ENCODE results near the gene PTP4A1. TPM values are rescaled to one million over a fixed set of nuclear protein-coding genes. Genes with fewer than 3 reads are reported as not detected.

Gene PTP4A1
- total RNA-seq, 4 donors from 2014 or later = 31.4 to 100 (median 67.9) TPM

DNA sequence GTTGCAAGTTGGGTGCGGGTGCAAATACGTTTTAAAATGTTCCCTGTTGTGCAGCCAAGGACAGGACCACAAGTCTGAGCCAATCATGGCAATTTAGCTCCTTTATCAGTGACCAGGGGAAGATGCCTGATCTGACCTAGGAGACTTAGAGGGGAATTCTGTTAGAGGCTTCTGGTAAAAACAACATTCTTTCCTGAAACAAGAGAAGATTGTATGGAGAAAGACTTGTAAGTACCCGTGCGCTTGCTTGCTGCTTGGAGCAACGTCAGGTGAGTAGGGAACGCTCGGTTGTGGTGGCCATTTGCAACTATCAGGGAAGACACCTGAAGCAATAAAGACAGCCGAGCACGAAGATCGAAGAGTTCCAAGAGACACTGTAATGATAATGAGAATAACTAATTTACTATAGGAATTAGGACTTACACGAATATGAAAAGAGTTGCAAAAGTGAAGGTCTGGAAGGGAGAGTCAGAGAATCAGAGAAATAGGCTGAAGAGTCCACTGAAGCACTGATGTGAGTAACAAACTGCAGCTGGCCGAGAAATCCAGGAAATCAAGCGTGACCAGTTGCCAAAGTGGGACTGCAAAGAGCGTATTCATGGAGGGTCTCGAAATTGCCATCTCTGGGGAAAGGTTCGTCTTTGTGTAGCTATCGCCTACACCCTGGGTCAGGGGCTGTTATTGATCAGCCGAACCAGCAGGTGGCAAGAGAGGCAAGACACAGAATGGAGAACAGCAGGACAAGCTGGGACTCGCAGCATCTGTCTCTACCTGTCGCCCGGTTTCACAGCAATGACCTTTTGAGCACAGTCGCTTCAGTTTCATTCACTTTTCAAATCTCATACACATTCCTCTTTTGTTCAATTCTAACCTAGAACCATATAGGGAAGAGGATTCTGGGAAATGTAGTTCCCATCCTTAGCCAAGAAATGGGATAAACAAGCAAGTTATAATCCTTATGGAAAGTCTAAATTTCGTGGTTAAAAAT is 26.1 kb downstream of the PTP4A1 start:
- Histone ChIP-seq H3K27me3 (no peaks in the 10 kb centered on the region), H3K9me3 (no peaks in the 10 kb centered on the region), H3K4me1 (peaks cover 0 to 10% (median 4%) of the 10 kb centered on the region in 4 donors), H3K4me3 (peak overlapping the region; percentile 29 to 62 (median 41)), H3K27ac (peak overlapping the region; percentile 24 to 73 (median 71)), H3K36me3 (no peaks in the 10 kb centered on the region)
- peak; percentile 81 for DNase-seq
- intact Hi-C loops (cut with DNase I; ENCODE audit: low total_unique reads) (loop anchor here (1.0 kb wide), 1 partner anchor 166 kb away; no protein-coding TSS in a partner anchor), in situ Hi-C loops (cut with MboI; ENCODE audit: low pct_ligation_motif_present in 1 of 4, low pct_unique_long_range_greater_than_20kb in 1 of 4, low sequenced_read_pairs in 3 of 4) (loop anchor here in 3 of 4 donors (5.0 to 25.0 kb wide), 5 partner anchors 159 to 244 kb away; no protein-coding TSS in a partner anchor)
- no peak for TF ChIP-seq POLR2A (IDR thresholded peaks at IDR 0.05)
- TF ChIP-seq, protein P1, sequence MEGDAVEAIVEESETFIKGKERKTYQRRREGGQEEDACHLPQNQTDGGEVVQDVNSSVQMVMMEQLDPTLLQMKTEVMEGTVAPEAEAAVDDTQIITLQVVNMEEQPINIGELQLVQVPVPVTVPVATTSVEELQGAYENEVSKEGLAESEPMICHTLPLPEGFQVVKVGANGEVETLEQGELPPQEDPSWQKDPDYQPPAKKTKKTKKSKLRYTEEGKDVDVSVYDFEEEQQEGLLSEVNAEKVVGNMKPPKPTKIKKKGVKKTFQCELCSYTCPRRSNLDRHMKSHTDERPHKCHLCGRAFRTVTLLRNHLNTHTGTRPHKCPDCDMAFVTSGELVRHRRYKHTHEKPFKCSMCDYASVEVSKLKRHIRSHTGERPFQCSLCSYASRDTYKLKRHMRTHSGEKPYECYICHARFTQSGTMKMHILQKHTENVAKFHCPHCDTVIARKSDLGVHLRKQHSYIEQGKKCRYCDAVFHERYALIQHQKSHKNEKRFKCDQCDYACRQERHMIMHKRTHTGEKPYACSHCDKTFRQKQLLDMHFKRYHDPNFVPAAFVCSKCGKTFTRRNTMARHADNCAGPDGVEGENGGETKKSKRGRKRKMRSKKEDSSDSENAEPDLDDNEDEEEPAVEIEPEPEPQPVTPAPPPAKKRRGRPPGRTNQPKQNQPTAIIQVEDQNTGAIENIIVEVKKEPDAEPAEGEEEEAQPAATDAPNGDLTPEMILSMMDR (IDR thresholded peaks at IDR 0.05) = peak; percentile 82 to 93 (median 87)
- no peak for TF ChIP-seq EP300 (IDR thresholded peaks at IDR 0.05; ENCODE audit: low read depth)
- TF ChIP-seq POLR2AphosphoS5 (IDR thresholded peaks at IDR 0.05) = peak in 1 of 3 donors; percentile 18
- WGBS, 2 donors (ENCODE audit: low coverage in 1 of 2) = 6 to 8% methylated on average over 17 to 23 of the region's 23 CpGs

DNA sequence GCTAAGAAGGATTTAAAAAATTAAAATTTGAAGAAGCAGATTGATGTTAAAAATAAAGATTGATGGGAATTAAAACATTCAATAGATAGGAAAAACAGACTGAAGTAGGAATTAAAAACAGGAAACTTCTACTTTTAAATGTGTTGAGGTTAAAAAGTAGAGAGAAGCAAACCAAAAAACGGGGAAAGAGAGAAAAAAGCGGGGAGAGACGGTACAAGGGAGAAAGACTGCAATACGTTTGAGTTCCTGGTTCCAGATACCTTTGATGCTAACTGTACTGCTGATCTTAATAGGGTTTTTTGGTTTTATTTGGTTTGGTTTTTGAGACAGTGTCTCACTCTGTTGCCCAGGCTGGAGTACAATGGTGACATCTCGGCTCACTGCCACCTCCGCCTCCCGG is 27.0 kb downstream of the PTP4A1 start:
- Histone ChIP-seq H3K4me1 (peaks cover 0 to 10% (median 4%) of the 10 kb centered on the region in 4 donors), H3K9me3 (no peaks in the 10 kb centered on the region), H3K4me3 (no peak overlapping the region), H3K27ac (no peak overlapping the region), H3K36me3 (no peaks in the 10 kb centered on the region), H3K27me3 (no peaks in the 10 kb centered on the region)
- intact Hi-C loops (cut with DNase I; ENCODE audit: low total_unique reads) = no loop called here
- in situ Hi-C loops (cut with MboI; ENCODE audit: low pct_ligation_motif_present in 1 of 4, low pct_unique_long_range_greater_than_20kb in 1 of 4, low sequenced_read_pairs in 3 of 4) = loop anchor here in 3 of 4 donors (5.0 to 25.0 kb wide), 5 partner anchors 158 to 244 kb away; no protein-coding TSS in a partner anchor
- TF ChIP-seq, protein P1 (IDR thresholded peaks at IDR 0.05) = no peak
- TF ChIP-seq POLR2AphosphoS5 (IDR thresholded peaks at IDR 0.05) = no peak
- TF ChIP-seq EP300 (IDR thresholded peaks at IDR 0.05; ENCODE audit: low read depth) = no peak
- TF ChIP-seq POLR2A (IDR thresholded peaks at IDR 0.05) = no peak
- DNase-seq = no peak
- WGBS, 2 donors (ENCODE audit: low coverage in 1 of 2) = 81 to 84% methylated on average over 7 of the region's 7 CpGs

DNA sequence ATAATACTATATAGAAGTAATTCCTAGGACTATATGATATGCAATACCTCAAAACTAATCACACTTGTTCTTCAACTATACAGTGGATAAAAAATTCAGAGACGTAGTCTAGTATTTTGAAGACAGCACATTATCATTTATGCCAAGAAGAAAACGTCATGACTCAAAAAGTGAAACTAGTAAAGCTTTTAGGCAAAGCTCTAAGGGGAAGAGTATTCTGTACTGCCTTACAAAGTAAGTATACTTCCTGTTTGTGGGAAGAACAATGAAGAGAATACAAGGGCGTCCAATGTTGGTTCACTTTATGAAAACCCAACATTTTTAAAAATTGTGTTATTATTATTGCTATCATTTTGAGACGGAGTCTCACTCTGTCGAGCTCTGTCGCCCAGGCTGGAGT is 27.9 kb downstream of the PTP4A1 start:
- WGBS, 2 donors (ENCODE audit: low coverage in 1 of 2) = 64 to 81% methylated on average over 6 of the region's 6 CpGs
- in situ Hi-C loops (cut with MboI; ENCODE audit: low pct_ligation_motif_present in 1 of 4, low pct_unique_long_range_greater_than_20kb in 1 of 4, low sequenced_read_pairs in 3 of 4) = loop anchor here in 1 of 4 donors (25.0 kb wide), 1 partner anchor 162 kb away; no protein-coding TSS in a partner anchor
- DNase-seq = no peak
- peaks cover 0 to 10% (median 4%) of the 10 kb centered on the region in 4 donors for H3K4me1 ChIP-seq
- TF ChIP-seq, protein P1 (IDR thresholded peaks at IDR 0.05) = no peak
- no peak for TF ChIP-seq POLR2AphosphoS5 (IDR thresholded peaks at IDR 0.05)
- TF ChIP-seq POLR2A (IDR thresholded peaks at IDR 0.05) = no peak
- no peak for TF ChIP-seq EP300 (IDR thresholded peaks at IDR 0.05; ENCODE audit: low read depth)
- intact Hi-C loops (cut with DNase I; ENCODE audit: low total_unique reads) = no loop called here
- H3K27me3 ChIP-seq = no peaks in the 10 kb centered on the region
- no peaks in the 10 kb centered on the region for H3K9me3 ChIP-seq
- H3K36me3 ChIP-seq = no peaks in the 10 kb centered on the region
- no peak overlapping the region for H3K4me3 ChIP-seq
- H3K27ac ChIP-seq = no peak overlapping the region

DNA sequence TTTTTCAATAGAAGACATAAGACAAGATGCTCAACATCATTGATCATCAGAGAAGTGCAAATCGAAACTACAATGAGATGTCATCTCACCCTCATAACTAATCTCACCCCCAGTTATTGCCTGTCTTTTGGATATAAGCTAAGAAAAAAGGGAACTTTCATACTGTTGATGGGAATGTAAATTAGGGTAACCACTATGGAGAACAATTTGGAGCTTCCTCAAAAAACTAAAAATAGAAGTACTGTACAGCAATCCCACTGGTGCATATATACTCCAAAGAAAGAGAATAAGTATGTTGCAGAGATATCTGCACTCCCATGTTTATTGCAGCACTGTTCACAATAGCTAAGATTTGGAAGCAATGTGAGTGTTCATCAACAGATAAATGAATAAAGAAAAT is 37.0 kb downstream of the PTP4A1 start:
- no peaks in the 10 kb centered on the region for H3K9me3 ChIP-seq
- H3K4me3 ChIP-seq = no peak overlapping the region
- intact Hi-C loops (cut with DNase I; ENCODE audit: low total_unique reads) = no loop called here
- WGBS, 2 donors (ENCODE audit: low coverage in 1 of 2) = 95 to 100% methylated on average over 1 of the region's 1 CpG
- no peaks in the 10 kb centered on the region for H3K4me1 ChIP-seq
- in situ Hi-C loops (cut with MboI; ENCODE audit: low pct_ligation_motif_present in 1 of 4, low pct_unique_long_range_greater_than_20kb in 1 of 4, low sequenced_read_pairs in 3 of 4) = loop anchor here in 1 of 4 donors (25.0 kb wide), 1 partner anchor 153 kb away; no protein-coding TSS in a partner anchor
- no peak for DNase-seq
- TF ChIP-seq, protein P1 (IDR thresholded peaks at IDR 0.05) = no peak
- TF ChIP-seq POLR2AphosphoS5 (IDR thresholded peaks at IDR 0.05) = no peak
- no peak for TF ChIP-seq EP300 (IDR thresholded peaks at IDR 0.05; ENCODE audit: low read depth)
- no peak for TF ChIP-seq POLR2A (IDR thresholded peaks at IDR 0.05)
- no peaks in the 10 kb centered on the region for H3K27me3 ChIP-seq
- no peaks in the 10 kb centered on the region for H3K36me3 ChIP-seq
- H3K27ac ChIP-seq = no peak overlapping the region
